Measurements from ENCODE around the gene LAMB4.

LAMB4 gene

GRCh38 chr7:108073305-108074070 lies 56.7 kb downstream of the LAMB4 start:
- Histone ChIP-seq H3F3A (ENCODE audit: insufficient read depth, low read length) (no peaks in the 10 kb centered on the region), H3K36me3 (replicated peaks; ENCODE audit: insufficient read depth, low read length) (no peaks in the 10 kb centered on the region), H4K20me1 (ENCODE audit: insufficient read depth, low read length) (no peaks in the 10 kb centered on the region), H3K9me3 (replicated peaks; ENCODE audit: insufficient read depth, low read length) (no peaks in the 10 kb centered on the region), H3K27ac (ENCODE audit: low read length) (no peak overlapping the region), H3K4me3 (ENCODE audit: low read length) (no peak overlapping the region), H2AFZ (ENCODE audit: low read length) (no peak overlapping the region), H3K9ac (ENCODE audit: low read length) (no peak overlapping the region), H3K4me2 (ENCODE audit: low read depth, low read length) (no peak overlapping the region), H3K4me1 (ENCODE audit: low read length) (no peaks in the 10 kb centered on the region), H3K27me3 (replicated peaks; ENCODE audit: insufficient read depth, low read length) (no peaks in the 10 kb centered on the region), H3K9me2 (replicated peaks; ENCODE audit: insufficient read depth, low read length) (no peaks in the 10 kb centered on the region), H3K79me2 (ENCODE audit: low read length) (no peaks in the 10 kb centered on the region)
- DNase-seq, result no peak
- TF ChIP-seq CTCF (IDR thresholded peaks at IDR 0.05; ENCODE audit: low read length), result no peak
- no peak for TF ChIP-seq EZH2phosphoT487 (IDR thresholded peaks at IDR 0.05; ENCODE audit: low read length)
- no peak for TF ChIP-seq EZH2 (optimal IDR thresholded peaks at IDR 0.05; ENCODE audit: low read depth, low read length)

- no peaks in the 10 kb centered on the region for H4K20me1 ChIP-seq (ENCODE audit: insufficient read depth, low read length)
- no peaks in the 10 kb centered on the region for H3K79me2 ChIP-seq (ENCODE audit: low read length)
- no peaks in the 10 kb centered on the region for H3K4me1 ChIP-seq (ENCODE audit: low read length)
- H3K36me3 ChIP-seq (replicated peaks; ENCODE audit: insufficient read depth, low read length), result no peaks in the 10 kb centered on the region
- no peak overlapping the region for H3K9ac ChIP-seq (ENCODE audit: low read length)
- H3F3A ChIP-seq (ENCODE audit: insufficient read depth, low read length), result no peaks in the 10 kb centered on the region
- H3K4me3 ChIP-seq (ENCODE audit: low read length), result no peak overlapping the region
- no peak overlapping the region for H2AFZ ChIP-seq (ENCODE audit: low read length)
- no peak overlapping the region for H3K27ac ChIP-seq (ENCODE audit: low read length)
- no peak for TF ChIP-seq EZH2phosphoT487 (IDR thresholded peaks at IDR 0.05; ENCODE audit: low read length)
- no peak for TF ChIP-seq CTCF (IDR thresholded peaks at IDR 0.05; ENCODE audit: low read length)
- no peak for TF ChIP-seq EZH2 (optimal IDR thresholded peaks at IDR 0.05; ENCODE audit: low read depth, low read length)
- no peak overlapping the region for H3K4me2 ChIP-seq (ENCODE audit: low read depth, low read length)
- no peak for DNase-seq
- no peaks in the 10 kb centered on the region for H3K9me3 ChIP-seq (replicated peaks; ENCODE audit: insufficient read depth, low read length)
- no peaks in the 10 kb centered on the region for H3K27me3 ChIP-seq (replicated peaks; ENCODE audit: insufficient read depth, low read length)
- H3K9me2 ChIP-seq (replicated peaks; ENCODE audit: insufficient read depth, low read length), result no peaks in the 10 kb centered on the region
Observed at GRCh38 chr7:108072739-108073138, 57.4 kb downstream of the LAMB4 start.

- H3K4me1 ChIP-seq (ENCODE audit: low read length), result no peaks in the 10 kb centered on the region
Observed at GRCh38 chr7:108072116-108072515, 58.0 kb downstream of the LAMB4 start.

GRCh38 chr7:108071551-108071950 lies 58.6 kb downstream of the LAMB4 start:
- H3K36me3 ChIP-seq (replicated peaks; ENCODE audit: insufficient read depth, low read length), result no peaks in the 10 kb centered on the region
- H3K4me3 ChIP-seq (ENCODE audit: low read length), result no peak overlapping the region
- no peaks in the 10 kb centered on the region for H3K79me2 ChIP-seq (ENCODE audit: low read length)
- H3K4me1 ChIP-seq (ENCODE audit: low read length), result no peaks in the 10 kb centered on the region
- H3K9me3 ChIP-seq (replicated peaks; ENCODE audit: insufficient read depth, low read length), result no peaks in the 10 kb centered on the region
- no peaks in the 10 kb centered on the region for H3K9me2 ChIP-seq (replicated peaks; ENCODE audit: insufficient read depth, low read length)
- H2AFZ ChIP-seq (ENCODE audit: low read length), result no peak overlapping the region
- H3K9ac ChIP-seq (ENCODE audit: low read length), result no peak overlapping the region
- no peak overlapping the region for H3K4me2 ChIP-seq (ENCODE audit: low read depth, low read length)
- TF ChIP-seq EZH2phosphoT487 (IDR thresholded peaks at IDR 0.05; ENCODE audit: low read length) (no peak), EZH2 (optimal IDR thresholded peaks at IDR 0.05; ENCODE audit: low read depth, low read length) (no peak), CTCF (IDR thresholded peaks at IDR 0.05; ENCODE audit: low read length) (no peak)
- no peaks in the 10 kb centered on the region for H3F3A ChIP-seq (ENCODE audit: insufficient read depth, low read length)
- H4K20me1 ChIP-seq (ENCODE audit: insufficient read depth, low read length), result no peaks in the 10 kb centered on the region
- H3K27me3 ChIP-seq (replicated peaks; ENCODE audit: insufficient read depth, low read length), result no peaks in the 10 kb centered on the region
- no peak for DNase-seq
- no peak overlapping the region for H3K27ac ChIP-seq (ENCODE audit: low read length)

More at GRCh38 chr7:108072116-108072515, 58.0 kb downstream of the LAMB4 start:
- Histone ChIP-seq H3K79me2 (ENCODE audit: low read length) (no peaks in the 10 kb centered on the region), H2AFZ (ENCODE audit: low read length) (no peak overlapping the region), H4K20me1 (ENCODE audit: insufficient read depth, low read length) (no peaks in the 10 kb centered on the region), H3K9me2 (replicated peaks; ENCODE audit: insufficient read depth, low read length) (no peaks in the 10 kb centered on the region), H3F3A (ENCODE audit: insufficient read depth, low read length) (no peaks in the 10 kb centered on the region), H3K4me2 (ENCODE audit: low read depth, low read length) (no peak overlapping the region), H3K9me3 (replicated peaks; ENCODE audit: insufficient read depth, low read length) (no peaks in the 10 kb centered on the region), H3K4me3 (ENCODE audit: low read length) (no peak overlapping the region), H3K27me3 (replicated peaks; ENCODE audit: insufficient read depth, low read length) (no peaks in the 10 kb centered on the region), H3K27ac (ENCODE audit: low read length) (no peak overlapping the region), H3K9ac (ENCODE audit: low read length) (no peak overlapping the region), H3K36me3 (replicated peaks; ENCODE audit: insufficient read depth, low read length) (no peaks in the 10 kb centered on the region)
- no peak for TF ChIP-seq EZH2 (optimal IDR thresholded peaks at IDR 0.05; ENCODE audit: low read depth, low read length)
- TF ChIP-seq EZH2phosphoT487 (IDR thresholded peaks at IDR 0.05; ENCODE audit: low read length), result no peak
- DNase-seq, result no peak
